KMS-11 (cell line): ENCODE measurements around the gene TMOD4.

Experiments
- H2AFZ ChIP-seq: fragments of 200-600 bp; sonication (generic); 2 replicates; pipeline ENCODE4 v1.6.1; 2016; ENCODE audit warnings: antibody characterized with exemption, mixed run types, low read depth
- H3K27ac ChIP-seq: fragments of 200-600 bp; sonication (generic); 2 replicates; pipeline ENCODE4 v1.6.1; 2016; ENCODE audit warnings: mild to moderate bottlenecking, mixed run types
- H3K27me3 ChIP-seq: fragments of 200-600 bp; sonication (generic); 2 replicates; pipeline ENCODE4 v1.6.1; 2017; ENCODE audit warnings: mild to moderate bottlenecking, low read depth, mixed run types, moderate library complexity; ENCODE audit not compliant: insufficient read depth
- H3K36me3 ChIP-seq: fragments of 200-600 bp; sonication (generic); 2 replicates; pipeline ENCODE4 v1.6.1; 2017; ENCODE audit warnings: mild to moderate bottlenecking, mixed run types; ENCODE audit not compliant: insufficient read depth
- H3K4me1 ChIP-seq: fragments of 200-600 bp; sonication (generic); 2 replicates; pipeline ENCODE4 v1.6.1; 2016; ENCODE audit warnings: mild to moderate bottlenecking, low read depth, mixed run types; ENCODE audit not compliant: poor library complexity, severe bottlenecking
- H3K4me2 ChIP-seq: fragments of 200-600 bp; sonication (generic); 2 replicates; pipeline ENCODE4 v1.7.0; 2016; ENCODE audit warnings: mild to moderate bottlenecking, mixed run types
- H3K4me3 ChIP-seq: fragments of 200-600 bp; sonication (generic); IDR thresholded peaks from 2 replicates; pipeline ENCODE4 v1.6.1; 2017; ENCODE audit warnings: low read depth, low read length, mixed read lengths; ENCODE audit not compliant: insufficient read depth
- H3K79me2 ChIP-seq: fragments of 200-600 bp; sonication (generic); 2 replicates; pipeline ENCODE4 v1.6.1; 2016; ENCODE audit warnings: low read depth, mixed run types; ENCODE audit not compliant: insufficient read depth
- H3K9ac ChIP-seq: fragments of 200-600 bp; sonication (generic); 2 replicates; pipeline ENCODE4 v1.6.1; 2016; ENCODE audit warnings: mild to moderate bottlenecking, mixed run types
- H4K20me1 ChIP-seq: fragments of 200-600 bp; sonication (generic); 2 replicates; pipeline ENCODE4 v1.6.1; 2016; ENCODE audit warnings: mild to moderate bottlenecking, mixed run types; ENCODE audit not compliant: insufficient read depth
- CTCF ChIP-seq: fragments of 200-600 bp; sonication (generic); conservative IDR thresholded peaks from 2 replicates; pipeline ENCODE4 v1.6.1; 2017; ENCODE audit warnings: low read depth, mild to moderate bottlenecking, antibody characterized with exemption, low read length, moderate library complexity, mixed read lengths

The TMOD4 gene

DNA sequence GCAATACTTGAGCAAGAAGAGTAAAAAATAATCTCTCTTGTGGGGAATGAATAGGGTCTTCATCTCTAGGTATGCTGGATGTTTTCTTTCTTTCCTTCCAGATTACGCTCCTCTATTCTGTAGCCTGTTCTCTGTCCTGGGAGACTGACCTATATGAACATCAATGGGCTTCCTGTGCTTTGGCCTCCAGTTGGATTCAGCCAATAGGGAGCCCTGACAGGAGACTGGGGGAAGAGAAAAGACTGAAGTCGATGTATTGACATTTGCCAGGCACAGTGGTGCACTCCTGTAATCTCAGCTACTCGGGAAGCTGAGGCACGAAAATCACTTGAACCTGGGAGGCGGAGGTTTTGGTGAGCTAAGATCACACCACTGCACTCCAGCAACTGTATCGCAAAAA is 47.0 kb downstream of the TMOD4 start:
- H3K79me2 ChIP-seq, result no peaks in the 10 kb centered on the region
- no peak overlapping the region for H3K27ac ChIP-seq
- no peak overlapping the region for H3K9ac ChIP-seq
- no peaks in the 10 kb centered on the region for H3K4me1 ChIP-seq
- no peak overlapping the region for H3K4me2 ChIP-seq
- H4K20me1 ChIP-seq, result no peaks in the 10 kb centered on the region
- no peaks in the 10 kb centered on the region for H3K36me3 ChIP-seq
- no peak overlapping the region for H2AFZ ChIP-seq
- H3K4me3 ChIP-seq, result no peak overlapping the region
- TF ChIP-seq CTCF, result no peak
- no peaks in the 10 kb centered on the region for H3K27me3 ChIP-seq

- TF ChIP-seq CTCF, result no peak
- H3K4me2 ChIP-seq, result no peak overlapping the region
- no peaks in the 10 kb centered on the region for H3K79me2 ChIP-seq
- no peaks in the 10 kb centered on the region for H3K4me1 ChIP-seq
- H4K20me1 ChIP-seq, result no peaks in the 10 kb centered on the region
- no peak overlapping the region for H3K4me3 ChIP-seq
- no peak overlapping the region for H3K27ac ChIP-seq
- H2AFZ ChIP-seq, result no peak overlapping the region
- H3K36me3 ChIP-seq, result no peaks in the 10 kb centered on the region
- no peaks in the 10 kb centered on the region for H3K27me3 ChIP-seq
- H3K9ac ChIP-seq, result no peak overlapping the region
Observed at GRCh38 chr1:151124763-151125403, 50.9 kb downstream of the TMOD4 start.
